ENCODE data around the gene OR6J1.
A peak's percentile ranks its signal among the peaks of the same experiment; 100 is the strongest.
"Not testable (repeated sequence)": the region's sequence is repeated elsewhere in the genome, so short reads cannot be mapped to it uniquely, and the experiment has no call there.

OR6J1 gene

GRCh38 chr14:22644305-22644635 is at the start of gene OR6J1:
OR6J1 (minus strand) TSS chr14:22644352; CDS start chr14:22634811, 9,541 bp downstream.
- no peak for DNase-seq (ENCODE audit: low spot score)

- no peak for DNase-seq (ENCODE audit: low spot score)
These were observed 48.0 kb upstream of the OR6J1 start for GRCh38 chr14:22692194-22692593.

GRCh38 chr14:22691171-22691570 is 47.0 kb upstream of the OR6J1 start:
- DNase-seq (ENCODE audit: low spot score): no peak

GRCh38 chr14:22689199-22689598 is 45.0 kb upstream of the OR6J1 start:
- DNase-seq (ENCODE audit: low spot score): no peak

GRCh38 chr14:22687969-22688368 is 43.8 kb upstream of the OR6J1 start:
- DNase-seq (ENCODE audit: low spot score): not testable (repeated sequence)

GRCh38 chr14:22686176-22686611 is 42.0 kb upstream of the OR6J1 start:
- DNase-seq (ENCODE audit: low spot score): not testable (repeated sequence)

- DNase-seq (ENCODE audit: low spot score): no peak
These were observed 41.3 kb upstream of the OR6J1 start for GRCh38 chr14:22685467-22685866.

GRCh38 chr14:22683428-22683827 is 39.3 kb upstream of the OR6J1 start:
- not testable (repeated sequence) for DNase-seq (ENCODE audit: low spot score)

GRCh38 chr14:22678221-22678620 is 34.1 kb upstream of the OR6J1 start:
- no peak for DNase-seq (ENCODE audit: low spot score)

- not testable (repeated sequence) for DNase-seq (ENCODE audit: low spot score)
These were observed 33.4 kb upstream of the OR6J1 start for GRCh38 chr14:22677551-22677950.

- no peak for DNase-seq (ENCODE audit: low spot score)
These were observed 27.5 kb upstream of the OR6J1 start for GRCh38 chr14:22671622-22672021.

- DNase-seq (ENCODE audit: low spot score): no peak
These were observed 24.7 kb upstream of the OR6J1 start for GRCh38 chr14:22668863-22669262.

GRCh38 chr14:22668417-22668816 is 24.3 kb upstream of the OR6J1 start:
- no peak for DNase-seq (ENCODE audit: low spot score)

GRCh38 chr14:22667881-22668280 is 23.7 kb upstream of the OR6J1 start:
- no peak for DNase-seq (ENCODE audit: low spot score)

GRCh38 chr14:22666203-22666893 is 22.2 kb upstream of the OR6J1 start:
- no peak for DNase-seq (ENCODE audit: low spot score)

- no peak for DNase-seq (ENCODE audit: low spot score)
These were observed 20.1 kb upstream of the OR6J1 start for GRCh38 chr14:22664261-22664660.

- DNase-seq (ENCODE audit: low spot score): no peak
These were observed 16.5 kb upstream of the OR6J1 start for GRCh38 chr14:22660654-22661053.

GRCh38 chr14:22658946-22659345 is 14.8 kb upstream of the OR6J1 start:
- DNase-seq (ENCODE audit: low spot score): no peak

GRCh38 chr14:22657861-22658260 is 13.7 kb upstream of the OR6J1 start:
- no peak for DNase-seq (ENCODE audit: low spot score)

GRCh38 chr14:22656945-22657731 is 13.0 kb upstream of the OR6J1 start:
- no peak for DNase-seq (ENCODE audit: low spot score)

- no peak for DNase-seq (ENCODE audit: low spot score)
These were observed 12.1 kb upstream of the OR6J1 start for GRCh38 chr14:22656226-22656625.

GRCh38 chr14:22653012-22653621 is 9.0 kb upstream of the OR6J1 start:
- peak; percentile 62 for DNase-seq (ENCODE audit: low spot score)

GRCh38 chr14:22651586-22651985 is 7.4 kb upstream of the OR6J1 start:
- DNase-seq (ENCODE audit: low spot score): no peak
